ENCODE results near the gene PNLIPRP2.

DNA sequence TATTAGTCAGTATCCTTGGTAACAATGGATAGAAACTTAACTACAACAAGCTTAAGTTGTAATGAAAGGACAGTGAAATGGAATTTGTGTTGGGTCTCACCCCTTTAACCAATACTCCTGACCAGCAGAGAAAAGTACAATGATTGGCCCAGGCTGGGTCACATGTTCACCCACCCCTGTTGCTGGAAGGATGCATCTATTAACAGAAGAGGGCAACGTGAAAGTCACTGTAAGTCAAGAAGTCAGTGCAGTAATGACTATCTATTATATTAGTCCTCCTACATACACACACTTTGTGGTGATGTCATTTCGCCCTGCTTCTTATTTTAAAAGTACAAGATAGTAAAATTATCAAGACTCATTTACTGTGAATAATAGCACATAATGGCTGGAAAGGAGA, 16.2 kb downstream of the PNLIPRP2 start:
- TF ChIP-seq POLR2A (IDR thresholded peaks at IDR 0.05): no peak
- TF ChIP-seq EP300 (IDR thresholded peaks at IDR 0.05): no peak
- TF ChIP-seq, protein P1, sequence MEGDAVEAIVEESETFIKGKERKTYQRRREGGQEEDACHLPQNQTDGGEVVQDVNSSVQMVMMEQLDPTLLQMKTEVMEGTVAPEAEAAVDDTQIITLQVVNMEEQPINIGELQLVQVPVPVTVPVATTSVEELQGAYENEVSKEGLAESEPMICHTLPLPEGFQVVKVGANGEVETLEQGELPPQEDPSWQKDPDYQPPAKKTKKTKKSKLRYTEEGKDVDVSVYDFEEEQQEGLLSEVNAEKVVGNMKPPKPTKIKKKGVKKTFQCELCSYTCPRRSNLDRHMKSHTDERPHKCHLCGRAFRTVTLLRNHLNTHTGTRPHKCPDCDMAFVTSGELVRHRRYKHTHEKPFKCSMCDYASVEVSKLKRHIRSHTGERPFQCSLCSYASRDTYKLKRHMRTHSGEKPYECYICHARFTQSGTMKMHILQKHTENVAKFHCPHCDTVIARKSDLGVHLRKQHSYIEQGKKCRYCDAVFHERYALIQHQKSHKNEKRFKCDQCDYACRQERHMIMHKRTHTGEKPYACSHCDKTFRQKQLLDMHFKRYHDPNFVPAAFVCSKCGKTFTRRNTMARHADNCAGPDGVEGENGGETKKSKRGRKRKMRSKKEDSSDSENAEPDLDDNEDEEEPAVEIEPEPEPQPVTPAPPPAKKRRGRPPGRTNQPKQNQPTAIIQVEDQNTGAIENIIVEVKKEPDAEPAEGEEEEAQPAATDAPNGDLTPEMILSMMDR (IDR thresholded peaks at IDR 0.05): no peak
